HG03139 (cell line): ENCODE data around the gene PPP1R1B.

Experiments used
- ATAC-seq: cut with Tn5 transposase; IDR thresholded peaks from one replicate; pipeline ENCODE4 v1.9.1; 2021; ENCODE audit not compliant: unreplicated experiment

Gene PPP1R1B

GRCh38 chr17:39678340-39679116 lies 51.8 kb downstream of the PPP1R1B start:
- no peak for ATAC-seq

GRCh38 chr17:39679521-39680192 lies 52.9 kb downstream of the PPP1R1B start:
- no peak for ATAC-seq

DNA sequence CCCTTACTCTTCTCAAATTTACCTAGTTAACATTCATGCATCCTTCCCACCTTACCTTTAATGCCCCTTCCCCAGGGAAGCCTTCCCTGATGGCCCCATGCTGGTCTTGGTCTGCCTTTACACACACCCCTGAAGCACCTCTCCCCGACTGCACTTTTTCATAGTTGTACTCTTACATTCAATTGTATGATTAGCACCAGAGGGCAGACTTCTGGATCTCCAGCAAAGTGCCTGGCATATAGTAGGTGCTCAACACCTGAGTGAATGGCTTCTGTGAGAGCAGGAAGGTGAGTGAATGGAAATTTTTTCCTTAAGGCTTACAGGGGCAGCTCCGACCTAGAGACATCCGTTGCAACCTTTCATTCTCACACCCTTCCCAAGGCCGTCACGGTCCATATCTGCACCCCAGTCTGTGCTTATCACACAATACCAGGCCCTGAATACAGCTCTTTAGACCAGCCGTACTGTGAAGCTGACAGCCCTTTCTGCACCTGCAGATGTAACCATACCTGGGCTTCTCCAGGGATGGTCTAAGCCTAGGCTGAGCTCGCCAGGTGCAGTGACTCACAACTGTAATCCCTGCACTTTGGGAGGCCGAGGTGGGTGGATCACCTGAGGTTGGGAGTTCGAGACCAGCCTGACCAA lies 56.7 kb downstream of the PPP1R1B start:
- ATAC-seq = no peak

DNA sequence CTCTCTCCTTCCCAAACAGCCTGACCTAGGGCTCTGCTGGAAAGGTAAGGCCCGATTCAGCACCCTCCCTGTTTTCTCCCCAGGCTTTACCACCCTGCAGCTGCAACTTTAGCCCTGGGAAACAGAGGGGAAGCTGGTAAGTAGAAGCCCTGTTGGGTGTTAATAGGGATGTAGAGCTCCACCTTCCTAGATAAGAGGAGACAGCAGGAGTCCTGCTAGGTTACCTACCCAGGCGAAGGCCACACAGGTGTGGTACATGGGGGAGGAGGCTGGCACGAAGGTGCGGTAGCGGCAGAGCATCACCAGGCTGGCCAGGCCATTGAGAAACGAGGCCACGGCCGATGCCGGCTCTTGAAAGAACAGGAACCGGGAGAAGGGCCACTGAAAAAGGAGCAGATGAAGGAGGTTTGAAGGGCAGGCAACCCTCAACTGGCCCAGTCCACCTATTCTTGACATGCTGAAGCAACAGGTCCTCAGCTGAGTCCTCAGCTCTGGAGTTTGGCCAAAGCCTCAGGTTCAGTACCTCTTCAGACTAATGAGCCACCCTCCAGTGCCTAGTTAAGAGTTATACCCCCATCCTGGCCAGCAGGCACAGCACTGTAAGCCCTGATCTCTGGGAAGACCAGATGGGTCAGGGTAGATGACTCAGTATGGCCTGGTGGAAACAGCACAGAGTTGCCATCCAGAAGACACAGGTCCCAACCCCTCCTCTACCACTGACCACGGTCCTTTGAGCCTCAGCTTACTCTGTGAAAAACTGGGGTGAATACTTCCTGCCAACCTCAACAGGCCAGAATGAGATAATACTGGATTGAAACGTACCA lies 57.8 kb downstream of the PPP1R1B start:
- ATAC-seq = no peak
